GM12891 (cell line): ENCODE results near the gene TSACC.

Source experiments
- SPI1 ChIP-seq: IDR thresholded peaks from 2 replicates; pipeline ENCODE4 v1.6.1; 2011; ENCODE audit warnings: low read depth, low read length, control low read depth
- TAF1 ChIP-seq: IDR thresholded peaks from 2 replicates; pipeline ENCODE4 v1.6.1; 2011; ENCODE audit warnings: low read depth, low read length, control low read depth

- TF ChIP-seq SPI1 (no peak), TAF1 (no peak)
Measured at GRCh38 chr1:156392452-156392853, 54.1 kb downstream of the TSACC start.
